Bronchial epithelial cell (primary cell): Measurements from ENCODE around the gene SARDH. TPM values are rescaled to one million over a fixed set of nuclear protein-coding genes. Genes with fewer than 3 reads are reported as not detected.

Source experiments
- DNase-seq: peaks from one replicate; pipeline ENCODE4 v3.0.0-alpha.2; 2010; ENCODE audit warnings: low read depth
- FAIRE-seq: peaks from 2 replicates; lab custom pipeline; 2011; peaks lifted over from hg19 to GRCh38; lab: Jason Lieb, UNC
- H3K27me3 ChIP-seq: 2 replicates; pipeline ENCODE4 v1.5.1; 2011; ENCODE audit warnings: low read length; ENCODE audit not compliant: control insufficient read depth, insufficient read depth
- H3K36me3 ChIP-seq: 2 replicates; pipeline ENCODE4 v1.5.1; 2011; ENCODE audit warnings: low read length; ENCODE audit not compliant: control insufficient read depth, insufficient read depth
- H3K4me3 ChIP-seq: 2 replicates; pipeline ENCODE4 v1.5.1; 2011; ENCODE audit warnings: mild to moderate bottlenecking, low read depth, low read length, control low read depth
- CTCF ChIP-seq: IDR thresholded peaks from 2 replicates; pipeline ENCODE4 v1.5.1; 2011; ENCODE audit warnings: mild to moderate bottlenecking, moderate library complexity, low read length, control low read depth, inconsistent platforms; ENCODE audit not compliant: insufficient read depth, severe bottlenecking
- total RNA-seq: library from RNA; depleted of rRNA; stranded (reverse); fragments of >200 nt; gene quantifications from 2 replicates; pipeline ENCODE4 v1.2.1, GENCODE V29; 2014

The SARDH gene
- total RNA-seq, 1 donor from 2014 or later = under 0.01 TPM

- DNase-seq (no peak), FAIRE-seq (no peak)
- peaks cover 27% of the 10 kb centered on the region for H3K36me3 ChIP-seq
Observed at GRCh38 chr9:133784731-133785561, 46.8 kb upstream of the SARDH start.

GRCh38 chr9:133783331-133783731 is 45.2 kb upstream of the SARDH start:
- no peaks in the 10 kb centered on the region for H3K27me3 ChIP-seq
- DNase-seq (no peak), FAIRE-seq (no peak)
- TF ChIP-seq CTCF = no peak
- H3K4me3 ChIP-seq = no peak overlapping the region
- H3K36me3 ChIP-seq = peaks cover 28% of the 10 kb centered on the region

More at GRCh38 chr9:133784731-133785561, 46.8 kb upstream of the SARDH start:
- no peak for TF ChIP-seq CTCF
- Histone ChIP-seq H3K4me3 (no peak overlapping the region), H3K27me3 (no peaks in the 10 kb centered on the region)

- FAIRE-seq (no peak), DNase-seq (peak; percentile 33)
- Histone ChIP-seq H3K36me3 (peaks cover 31% of the 10 kb centered on the region), H3K4me3 (no peak overlapping the region), H3K27me3 (no peaks in the 10 kb centered on the region)
- peak; percentile 75 for TF ChIP-seq CTCF
Observed at GRCh38 chr9:133782157-133783130, 44.3 kb upstream of the SARDH start.

- peaks cover 33% of the 10 kb centered on the region for H3K36me3 ChIP-seq
- FAIRE-seq (no peak), DNase-seq (no peak)
- H3K27me3 ChIP-seq = no peaks in the 10 kb centered on the region
- TF ChIP-seq CTCF = no peak
- H3K4me3 ChIP-seq = no peak overlapping the region
Observed at GRCh38 chr9:133781828-133782135, 43.6 kb upstream of the SARDH start.

GRCh38 chr9:133780962-133781827 is 43.0 kb upstream of the SARDH start:
- no peaks in the 10 kb centered on the region for H3K27me3 ChIP-seq
- H3K36me3 ChIP-seq = peaks cover 37% of the 10 kb centered on the region
- FAIRE-seq (no peak), DNase-seq (no peak)
- H3K4me3 ChIP-seq = no peak overlapping the region
- TF ChIP-seq CTCF = no peak
